Esophagus muscularis mucosa (tissue), 4 donors: ENCODE data around the gene RRP9. TPM values are rescaled to one million over a fixed set of nuclear protein-coding genes. Genes with fewer than 3 reads are reported as not detected.

Experiments used
- DNase-seq: peaks from one replicate; pipeline ENCODE4 v3.0.0-alpha.2; 2017; ENCODE audit errors: extremely low spot score
- H3K27ac ChIP-seq, 4 donors: fragments of 200-600 bp; sonication (generic); replicated peaks in 1 of 4; 1 replicate in 3 of 4; 2 replicates in 1 of 4; pipeline ENCODE4 v1.5.1; 2016 to 2019; ENCODE audit warnings: mild to moderate bottlenecking in 1 of 4
- H3K27me3 ChIP-seq, 4 donors: fragments of 200-600 bp; sonication (generic); one replicate each; pipeline versions ENCODE4 v1.5.1 to v1.6.0; 2016 to 2019
- H3K36me3 ChIP-seq, 4 donors: fragments of 200-600 bp; sonication (generic); one replicate each; pipeline ENCODE4 v1.5.1; 2016 to 2019
- H3K4me1 ChIP-seq, 4 donors: fragments of 200-600 bp; sonication (generic); one replicate each; pipeline ENCODE4 v1.5.1; 2016 to 2019
- H3K4me3 ChIP-seq, 4 donors: fragments of 200-600 bp; sonication (generic); 1 replicate in 2 of 4; 2 replicates in 2 of 4; pipeline ENCODE4 v1.5.1; 2016 to 2019; ENCODE audit warnings: mild to moderate bottlenecking in 4 of 4, moderate library complexity in 1 of 4
- H3K9me3 ChIP-seq, 4 donors: fragments of 200-600 bp; sonication (generic); 1 replicate in 3 of 4; 2 replicates in 1 of 4; pipeline ENCODE4 v1.5.1; 2016 to 2019
- EP300 ChIP-seq: sonication (generic); formaldehyde crosslinking; IDR thresholded peaks from one replicate; pipeline ENCODE4 v1.6.1; 2017; ENCODE audit warnings: antibody characterized with exemption
- POLR2A ChIP-seq: fragments of 450-650 bp; IDR thresholded peaks from one replicate; pipeline ENCODE4 v1.6.1; 2017; ENCODE audit warnings: antibody characterized with exemption, moderate library complexity, mild to moderate bottlenecking, low read depth
- POLR2AphosphoS5 ChIP-seq, 2 donors: sonication (generic); formaldehyde crosslinking; IDR thresholded peaks; one replicate each; pipeline ENCODE4 v1.6.1; 2017; ENCODE audit warnings: antibody characterized with exemption in 2 of 2
- WGBS: methylation state at CpG from one replicate; pipeline ENCODE4 v1.1.5; 2018; 5-methylcytosine and 5-hydroxymethylcytosine counted together
- intact Hi-C: fragments of 100-400 bp; cut with DNase I; formaldehyde crosslinking; loops from one replicate; pipeline ENCODE4 v1.15.1; 2023
- total RNA-seq, 4 donors: library from RNA; depleted of rRNA; stranded (reverse); fragments of >200 nt; gene quantifications; one replicate each; pipeline versions ENCODE4 v1.1.0 to v1.2.1, GENCODE V29; 2016
- TF ChIP-seq, protein P1 (sequence below), 3 experiments: fragments of 200-600 bp in 2 of 3; fragments of 450-650 bp in 1 of 3; sonication (generic) in 2 of 3; IDR thresholded peaks; one replicate each; pipeline ENCODE4 v1.5.1; 2017 to 2019; ENCODE audit warnings: antibody characterized with exemption in 3 of 3, mild to moderate bottlenecking in 2 of 3, moderate library complexity in 1 of 3

Gene RRP9
- total RNA-seq, 4 donors from 2014 or later: 9.6 to 20.7 (median 15.5) TPM

- Histone ChIP-seq H3K27me3 (no peaks in the 10 kb centered on the region), H3K4me1 (peaks cover 10 to 22% (median 20%) of the 10 kb centered on the region in 4 donors), H3K4me3 (no peak overlapping the region), H3K36me3 (peaks cover 0 to 24% (median 21%) of the 10 kb centered on the region in 4 donors), H3K27ac (no peak overlapping the region), H3K9me3 (no peaks in the 10 kb centered on the region)
- 68% methylated on average over 3 of the region's 3 CpGs for WGBS
- DNase-seq: no peak
- no peak for TF ChIP-seq POLR2A
- intact Hi-C loops: no loop called here
Measured at GRCh38 chr3:51953445-51953844, 11.7 kb upstream of the RRP9 start.

GRCh38 chr3:51950899-51951298 is 9.2 kb upstream of the RRP9 start:
- no peak for TF ChIP-seq EP300
- no peak for TF ChIP-seq POLR2AphosphoS5 (IDR thresholded peaks at IDR 0.05)
- TF ChIP-seq, protein P1, sequence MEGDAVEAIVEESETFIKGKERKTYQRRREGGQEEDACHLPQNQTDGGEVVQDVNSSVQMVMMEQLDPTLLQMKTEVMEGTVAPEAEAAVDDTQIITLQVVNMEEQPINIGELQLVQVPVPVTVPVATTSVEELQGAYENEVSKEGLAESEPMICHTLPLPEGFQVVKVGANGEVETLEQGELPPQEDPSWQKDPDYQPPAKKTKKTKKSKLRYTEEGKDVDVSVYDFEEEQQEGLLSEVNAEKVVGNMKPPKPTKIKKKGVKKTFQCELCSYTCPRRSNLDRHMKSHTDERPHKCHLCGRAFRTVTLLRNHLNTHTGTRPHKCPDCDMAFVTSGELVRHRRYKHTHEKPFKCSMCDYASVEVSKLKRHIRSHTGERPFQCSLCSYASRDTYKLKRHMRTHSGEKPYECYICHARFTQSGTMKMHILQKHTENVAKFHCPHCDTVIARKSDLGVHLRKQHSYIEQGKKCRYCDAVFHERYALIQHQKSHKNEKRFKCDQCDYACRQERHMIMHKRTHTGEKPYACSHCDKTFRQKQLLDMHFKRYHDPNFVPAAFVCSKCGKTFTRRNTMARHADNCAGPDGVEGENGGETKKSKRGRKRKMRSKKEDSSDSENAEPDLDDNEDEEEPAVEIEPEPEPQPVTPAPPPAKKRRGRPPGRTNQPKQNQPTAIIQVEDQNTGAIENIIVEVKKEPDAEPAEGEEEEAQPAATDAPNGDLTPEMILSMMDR (IDR thresholded peaks at IDR 0.05): no peak
- Histone ChIP-seq H3K4me3 (no peak overlapping the region), H3K36me3 (peaks cover 0 to 38% (median 29%) of the 10 kb centered on the region in 4 donors), H3K9me3 (no peaks in the 10 kb centered on the region), H3K27ac (no peak overlapping the region), H3K4me1 (peaks cover 3 to 11% (median 9%) of the 10 kb centered on the region in 4 donors), H3K27me3 (no peaks in the 10 kb centered on the region)
- 87% methylated on average over 2 of the region's 2 CpGs for WGBS
- intact Hi-C loops: no loop called here
- no peak for DNase-seq

DNA sequence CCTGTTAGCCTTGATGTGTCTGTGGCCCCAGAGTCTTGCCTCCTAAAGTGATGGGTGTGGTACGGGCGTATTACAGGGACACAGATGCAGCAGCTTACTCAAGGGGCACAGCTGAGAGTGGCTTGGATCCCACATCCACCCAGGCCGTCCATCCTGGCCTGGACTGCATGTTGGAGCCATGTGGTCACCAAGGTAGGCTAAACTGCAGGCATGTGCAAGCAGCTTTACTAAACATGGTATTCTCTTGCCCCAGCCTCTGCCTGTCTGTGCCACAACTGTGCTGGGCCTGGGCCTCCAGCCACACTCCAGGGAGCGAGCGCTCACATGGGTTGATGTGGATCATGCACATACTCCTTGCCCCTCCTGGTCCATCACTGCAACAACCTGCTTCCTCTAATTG is 7.4 kb upstream of the RRP9 start:
- TF ChIP-seq EP300 (no peak), POLR2AphosphoS5 (IDR thresholded peaks at IDR 0.05) (no peak), POLR2A (no peak)
- TF ChIP-seq, protein P1 (IDR thresholded peaks at IDR 0.05): no peak
- intact Hi-C loops: no loop called here
- Histone ChIP-seq H3K36me3 (peaks cover 0 to 55% (median 40%) of the 10 kb centered on the region in 4 donors), H3K4me3 (no peak overlapping the region), H3K27me3 (no peaks in the 10 kb centered on the region), H3K27ac (no peak overlapping the region), H3K9me3 (no peaks in the 10 kb centered on the region), H3K4me1 (no peaks in the 10 kb centered on the region)
- DNase-seq: no peak
- WGBS: 86% methylated on average over 5 of the region's 5 CpGs

- no peak for DNase-seq
- TF ChIP-seq POLR2AphosphoS5 (IDR thresholded peaks at IDR 0.05) (no peak), POLR2A (no peak)
- TF ChIP-seq, protein P1 (IDR thresholded peaks at IDR 0.05): no peak
- peaks cover 5 to 6% (median 5%) of the 10 kb centered on the region in 4 donors for H3K4me1 ChIP-seq
- peaks cover 0 to 57% (median 41%) of the 10 kb centered on the region in 4 donors for H3K36me3 ChIP-seq
- H3K27me3 ChIP-seq: no peaks in the 10 kb centered on the region
- intact Hi-C loops: no loop called here
- no peak overlapping the region for H3K27ac ChIP-seq
- H3K9me3 ChIP-seq: no peaks in the 10 kb centered on the region
- 80% methylated on average over 7 of the region's 10 CpGs for WGBS
- H3K4me3 ChIP-seq: no peak overlapping the region
Measured at GRCh38 chr3:51948016-51948580, 6.4 kb upstream of the RRP9 start.

GRCh38 chr3:51947215-51947900 is 5.7 kb upstream of the RRP9 start:
- no peak for TF ChIP-seq POLR2A
- no peak for TF ChIP-seq EP300
- TF ChIP-seq, protein P1 (IDR thresholded peaks at IDR 0.05): no peak
- TF ChIP-seq POLR2AphosphoS5 (IDR thresholded peaks at IDR 0.05): no peak
- H3K27me3 ChIP-seq: no peaks in the 10 kb centered on the region
- H3K9me3 ChIP-seq: no peaks in the 10 kb centered on the region
- H3K36me3 ChIP-seq: peaks cover 0 to 57% (median 41%) of the 10 kb centered on the region in 4 donors
- no peak overlapping the region for H3K27ac ChIP-seq
- DNase-seq: no peak
- H3K4me1 ChIP-seq: peaks cover 12 to 14% (median 13%) of the 10 kb centered on the region in 4 donors
- H3K4me3 ChIP-seq: no peak overlapping the region
- intact Hi-C loops: no loop called here
- WGBS: 73% methylated on average over 12 of the region's 13 CpGs
